MM.1S (cell line): ENCODE measurements around the gene OGT.
A peak's percentile ranks its signal among the peaks of the same experiment; 100 is the strongest.

Experiments used
- DNase-seq: peaks from one replicate; pipeline ENCODE4 v3.0.0-alpha.2; 2015
- H2AFZ ChIP-seq: fragments of 300-600 bp; sonication (generic); 2 replicates; pipeline ENCODE4 v1.6.0; 2016; ENCODE audit warnings: antibody characterized with exemption, low read length
- H3F3A ChIP-seq: fragments of 300-600 bp; sonication (generic); 2 replicates; pipeline ENCODE4 v1.6.1; 2016; ENCODE audit warnings: mild to moderate bottlenecking, antibody characterized with exemption, low read length, moderate library complexity, mixed read lengths; ENCODE audit not compliant: insufficient read depth
- H3K27ac ChIP-seq: fragments of 300-600 bp; sonication (generic); 2 replicates; pipeline ENCODE4 v1.5.1; 2016; ENCODE audit warnings: mild to moderate bottlenecking, low read length
- H3K27me3 ChIP-seq: fragments of 300-600 bp; sonication (generic); replicated peaks from 2 replicates; pipeline ENCODE4 v1.6.0; 2016; ENCODE audit warnings: low read length; ENCODE audit not compliant: insufficient read depth
- H3K36me3 ChIP-seq: fragments of 300-600 bp; sonication (generic); replicated peaks from 2 replicates; pipeline ENCODE4 v1.6.1; 2016; ENCODE audit warnings: mild to moderate bottlenecking, low read length, mixed read lengths; ENCODE audit not compliant: insufficient read depth
- H3K4me1 ChIP-seq: fragments of 300-600 bp; sonication (generic); 2 replicates; pipeline ENCODE4 v1.6.1; 2016; ENCODE audit warnings: low read length, mixed read lengths
- H3K4me2 ChIP-seq: fragments of 300-600 bp; sonication (generic); 2 replicates; pipeline ENCODE4 v1.6.0; 2016; ENCODE audit warnings: low read depth, low read length
- H3K4me3 ChIP-seq: fragments of 300-600 bp; sonication (generic); 2 replicates; pipeline ENCODE4 v1.5.1; 2016; ENCODE audit warnings: low read length, mixed read lengths
- H3K79me2 ChIP-seq: fragments of 300-600 bp; sonication (generic); 2 replicates; pipeline ENCODE4 v1.6.1; 2016; ENCODE audit warnings: mixed run types, low read length, mixed read lengths
- H3K9ac ChIP-seq: fragments of 300-600 bp; sonication (generic); 2 replicates; pipeline ENCODE4 v1.6.1; 2016; ENCODE audit warnings: low read length, mixed read lengths
- H3K9me2 ChIP-seq: fragments of 300-600 bp; sonication (generic); replicated peaks from 2 replicates; pipeline ENCODE4 v1.6.1; 2016; ENCODE audit warnings: mild to moderate bottlenecking, low read length, mixed read lengths; ENCODE audit not compliant: insufficient read depth
- H3K9me3 ChIP-seq: fragments of 300-600 bp; sonication (generic); replicated peaks from 2 replicates; pipeline ENCODE4 v1.6.1; 2016; ENCODE audit warnings: mild to moderate bottlenecking, low read length, mixed read lengths; ENCODE audit not compliant: insufficient read depth
- H4K20me1 ChIP-seq: fragments of 300-600 bp; sonication (generic); 2 replicates; pipeline ENCODE4 v1.6.1; 2016; ENCODE audit warnings: mild to moderate bottlenecking, low read length, moderate library complexity, mixed read lengths; ENCODE audit not compliant: insufficient read depth
- CTCF ChIP-seq: fragments of 300-600 bp; sonication (generic); IDR thresholded peaks from 2 replicates; pipeline ENCODE4 v1.5.1; 2016; ENCODE audit warnings: antibody characterized with exemption, low read length, mixed read lengths
- EZH2 ChIP-seq: fragments of 300-600 bp; sonication (generic); optimal IDR thresholded peaks from 2 replicates; pipeline ENCODE3; 2017; ENCODE audit warnings: low read depth, mild to moderate bottlenecking, antibody characterized with exemption, low read length, mixed read lengths
- EZH2phosphoT487 ChIP-seq: fragments of 300-600 bp; sonication (generic); IDR thresholded peaks from 2 replicates; pipeline ENCODE4 v1.6.1; 2018; ENCODE audit warnings: antibody characterized with exemption, low read length

The OGT gene

GRCh38 chrX:71533516-71533850, 579 bp downstream of the OGT start:
- Histone ChIP-seq H3K4me1 (peaks cover 16% of the 10 kb centered on the region), H3K4me3 (peak overlapping the region; percentile 97), H3K36me3 (no peaks in the 10 kb centered on the region; the same call in none of the 2 replicates), H3K9ac (peak overlapping the region; percentile 98), H4K20me1 (peaks cover 37% of the 10 kb centered on the region), H3K9me2 (no peaks in the 10 kb centered on the region), H3K4me2 (peak overlapping the region; percentile 68; the same call in 1 of the 2 replicates), H3K9me3 (no peaks in the 10 kb centered on the region), H3K79me2 (peaks cover 69% of the 10 kb centered on the region), H2AFZ (0 out of 2 replicates have a peak overlapping the region, but pooled peaks have one; percentile 27), H3K27ac (peak overlapping the region; percentile 92), H3F3A (peaks cover 33% of the 10 kb centered on the region), H3K27me3 (no peaks in the 10 kb centered on the region)
- DNase-seq, result no peak
- TF ChIP-seq EZH2 (no peak), EZH2phosphoT487 (no peak), CTCF (no peak)

GRCh38 chrX:71533851-71534561, 1.1 kb downstream of the OGT start:
- peak; percentile 54 for DNase-seq
- TF ChIP-seq EZH2phosphoT487, result no peak
- no peak for TF ChIP-seq CTCF
- TF ChIP-seq EZH2, result no peak
- no peaks in the 10 kb centered on the region for H3K27me3 ChIP-seq
- peak overlapping the region; percentile 97 for H3K4me3 ChIP-seq
- H3K4me1 ChIP-seq, result peaks cover 19% of the 10 kb centered on the region
- H3K4me2 ChIP-seq, result peak overlapping the region; percentile 68; the same call in 1 of the 2 replicates
- H3K9ac ChIP-seq, result peak overlapping the region; percentile 98
- H3K9me3 ChIP-seq, result no peaks in the 10 kb centered on the region
- peaks cover 74% of the 10 kb centered on the region for H3K79me2 ChIP-seq
- peak overlapping the region; percentile 92; the same call in 1 of the 2 replicates for H3K27ac ChIP-seq
- H3K36me3 ChIP-seq, result no peaks in the 10 kb centered on the region; the same call in none of the 2 replicates
- no peaks in the 10 kb centered on the region for H3K9me2 ChIP-seq
- H3F3A ChIP-seq, result peaks cover 33% of the 10 kb centered on the region
- H2AFZ ChIP-seq, result no peak overlapping the region
- peaks cover 41% of the 10 kb centered on the region for H4K20me1 ChIP-seq

GRCh38 chrX:71534773-71535544, 2.1 kb downstream of the OGT start:
- Histone ChIP-seq H3K9me3 (no peaks in the 10 kb centered on the region), H3K9ac (peak overlapping the region; percentile 98; the same call in 1 of the 2 replicates), H3K4me1 (peaks cover 25% of the 10 kb centered on the region), H3K4me2 (peak overlapping the region; percentile 68), H3K36me3 (no peaks in the 10 kb centered on the region; the same call in none of the 2 replicates), H3K27me3 (no peaks in the 10 kb centered on the region), H3K4me3 (peak overlapping the region; percentile 97), H3K27ac (peak overlapping the region; percentile 92; the same call in 1 of the 2 replicates), H3K79me2 (peaks cover 84% of the 10 kb centered on the region), H2AFZ (no peak overlapping the region), H3F3A (peaks cover 33% of the 10 kb centered on the region), H3K9me2 (no peaks in the 10 kb centered on the region), H4K20me1 (peaks cover 51% of the 10 kb centered on the region)
- TF ChIP-seq CTCF (no peak), EZH2phosphoT487 (no peak)
- no peak for DNase-seq
